DND-41 (cell line): ENCODE data around the gene DAZAP1.
A peak's percentile ranks its signal among the peaks of the same experiment; 100 is the strongest.

Experiments used
- ATAC-seq: fragments of 200-7000 bp; cut with Tn5 transposase; 3 replicates; pipeline ENCODE4 v1.9.1; 2021; ENCODE audit warnings: low read depth; ENCODE audit not compliant: insufficient read depth
- DNase-seq: peaks from one replicate; pipeline ENCODE4 v3.0.0-alpha.2; 2020
- H2AFZ ChIP-seq: 2 replicates; pipeline ENCODE4 v1.6.0; 2012; ENCODE audit warnings: low read depth, low read length
- H3K27ac ChIP-seq: 2 replicates; pipeline ENCODE4 v1.5.1; 2012; ENCODE audit warnings: low read length, inconsistent platforms
- H3K27me3 ChIP-seq: fragments of 200-600 bp; sonication (generic); 2 replicates; pipeline ENCODE4 v1.6.0; 2012; ENCODE audit warnings: low read length, mild to moderate bottlenecking, inconsistent platforms; ENCODE audit not compliant: insufficient read depth, poor library complexity
- H3K36me3 ChIP-seq: 2 replicates; pipeline ENCODE4 v1.5.1; 2012; ENCODE audit warnings: low read length, inconsistent platforms; ENCODE audit not compliant: insufficient read depth
- H3K4me1 ChIP-seq: 2 replicates; pipeline ENCODE4 v1.5.1; 2012; ENCODE audit warnings: mild to moderate bottlenecking, low read length; ENCODE audit not compliant: insufficient read depth
- H3K4me2 ChIP-seq: 2 replicates; pipeline ENCODE4 v1.6.0; 2012; ENCODE audit warnings: mild to moderate bottlenecking, moderate library complexity, low read length, inconsistent platforms; ENCODE audit not compliant: insufficient read depth
- H3K4me3 ChIP-seq, 2 experiments: fragments of 200-600 bp in 1 of 2; shearing (Covaris generic) in 1 of 2; 2 replicates each; pipeline ENCODE4 v1.5.1; 2012 to 2016; ENCODE audit warnings: inconsistent platforms in 2 of 2, low read length in 2 of 2, mild to moderate bottlenecking in 2 of 2, low read depth in 1 of 2, moderate library complexity in 1 of 2
- H3K79me2 ChIP-seq: 2 replicates; pipeline ENCODE4 v1.6.0; 2012; ENCODE audit warnings: low read length, inconsistent platforms; ENCODE audit not compliant: insufficient read depth
- H3K9ac ChIP-seq: 2 replicates; pipeline ENCODE4 v1.6.0; 2012; ENCODE audit warnings: low read depth, mild to moderate bottlenecking, inconsistent platforms, low read length, moderate library complexity
- H3K9me3 ChIP-seq: 2 replicates; pipeline ENCODE4 v1.5.1; 2012; ENCODE audit warnings: low read length, moderate library complexity, mild to moderate bottlenecking, inconsistent platforms; ENCODE audit not compliant: insufficient read depth, severe bottlenecking
- H4K20me1 ChIP-seq: 2 replicates; pipeline ENCODE4 v1.6.0; 2012; ENCODE audit warnings: low read length; ENCODE audit not compliant: insufficient read depth
- CTCF ChIP-seq: IDR thresholded peaks from 2 replicates; pipeline ENCODE4 v1.5.1; 2012; ENCODE audit warnings: borderline replicate concordance, low read length, moderate library complexity, mild to moderate bottlenecking; ENCODE audit not compliant: poor library complexity, severe bottlenecking; ENCODE audit errors: extremely low read depth
- EZH2 ChIP-seq: IDR thresholded peaks from 3 replicates; pipeline ENCODE4 v1.6.1; 2012; ENCODE audit warnings: borderline replicate concordance, low read depth, mild to moderate bottlenecking, moderate library complexity, low read length, inconsistent platforms; ENCODE audit not compliant: severe bottlenecking

The DAZAP1 gene

GRCh38 chr19:1406774-1407527, 435 bp upstream of the DAZAP1 start:
- Histone ChIP-seq H3K9me3 (no peaks in the 10 kb centered on the region), H4K20me1 (peaks cover 36% of the 10 kb centered on the region), H3K4me2 (peak overlapping the region; percentile 70), H3K27ac (peak overlapping the region; percentile 83), H3K9ac (peak overlapping the region; percentile 63), H3K27me3 (no peaks in the 10 kb centered on the region), H3K79me2 (peaks cover 44% of the 10 kb centered on the region), H3K36me3 (peaks cover 35% of the 10 kb centered on the region), H2AFZ (peak overlapping the region; percentile 73), H3K4me3 (peak overlapping the region; percentile 23 to 61; a peak in 3 of 4 replicates), H3K4me1 (peaks cover 53% of the 10 kb centered on the region)
- peak; percentile 68 for TF ChIP-seq CTCF
- TF ChIP-seq EZH2, result no peak
- ATAC-seq (peak; percentile 78), DNase-seq (peak; percentile 99)

- H3K4me3 ChIP-seq, result peak overlapping the region; percentile 37 to 60
- H3K4me2 ChIP-seq, result peak overlapping the region; percentile 84
- no peak for TF ChIP-seq EZH2
- H4K20me1 ChIP-seq, result peaks cover 52% of the 10 kb centered on the region
- H3K9me3 ChIP-seq, result no peaks in the 10 kb centered on the region
- DNase-seq (peak; percentile 57), ATAC-seq (peak; percentile 34)
- peaks cover 51% of the 10 kb centered on the region for H3K36me3 ChIP-seq
- 0 out of 2 replicates have a peak overlapping the region, but pooled peaks have one; percentile 17 for H2AFZ ChIP-seq
- peaks cover 61% of the 10 kb centered on the region for H3K79me2 ChIP-seq
- peak overlapping the region; percentile 100 for H3K9ac ChIP-seq
- H3K27ac ChIP-seq, result peak overlapping the region; percentile 57
- H3K27me3 ChIP-seq, result no peaks in the 10 kb centered on the region
- peaks cover 55% of the 10 kb centered on the region for H3K4me1 ChIP-seq
Measured at GRCh38 chr19:1408300-1409203, 1.2 kb downstream of the DAZAP1 start.

- DNase-seq (no peak), ATAC-seq (no peak)
- Histone ChIP-seq H3K36me3 (peaks cover 59% of the 10 kb centered on the region), H3K9ac (peak overlapping the region; percentile 100), H4K20me1 (peaks cover 61% of the 10 kb centered on the region), H3K4me2 (peak overlapping the region; percentile 84), H3K9me3 (no peaks in the 10 kb centered on the region), H3K27me3 (no peaks in the 10 kb centered on the region), H3K79me2 (peaks cover 69% of the 10 kb centered on the region), H3K27ac (peak overlapping the region; percentile 57), H3K4me3 (peak overlapping the region; percentile 37 to 60; a peak in 3 of 4 replicates), H3K4me1 (peaks cover 55% of the 10 kb centered on the region), H2AFZ (no peak overlapping the region)
- TF ChIP-seq EZH2 (no peak), CTCF (no peak)
Measured at GRCh38 chr19:1409204-1410005, 2.0 kb downstream of the DAZAP1 start.
